ENCODE results near the gene STX19. TPM values are rescaled to one million over a fixed set of nuclear protein-coding genes. Genes with fewer than 3 reads are reported as not detected.

The STX19 gene
- total and polyA plus RNA-seq, 2 experiments from 2014 or later = not detected

DNA sequence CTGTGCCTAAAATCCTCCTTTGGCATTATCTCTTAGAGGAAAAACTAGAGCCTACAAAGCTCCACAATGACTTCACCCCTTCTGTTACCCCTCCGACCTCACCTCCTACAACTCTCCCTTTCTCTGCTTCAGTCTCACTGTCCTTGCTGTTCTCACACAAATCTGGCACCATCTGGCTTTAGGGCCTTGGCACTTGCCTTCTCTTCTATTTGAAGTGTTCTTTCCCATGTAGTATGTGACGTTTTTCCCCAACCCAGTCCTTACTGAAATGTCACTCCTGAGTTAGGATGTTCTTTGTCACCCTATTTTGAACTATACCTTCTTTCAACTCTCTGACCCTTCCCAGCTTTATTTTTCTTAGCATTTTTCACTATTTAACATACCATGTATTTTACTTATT is 8.7 kb downstream of the STX19 start:
- TF ChIP-seq EZH2phosphoT487 (IDR thresholded peaks at IDR 0.05; ENCODE audit: insufficient read depth, low read depth) (no peak), EZH2 (IDR thresholded peaks at IDR 0.05; ENCODE audit: insufficient read depth, poor library complexity, severe bottlenecking) (no peak)
- Histone ChIP-seq H3K4me1 (ENCODE audit: insufficient read depth) (no peaks in the 10 kb centered on the region), H3K27ac (no peak overlapping the region), H3K36me3 (ENCODE audit: low read depth) (no peaks in the 10 kb centered on the region), H3F3A (ENCODE audit: insufficient read depth) (no peaks in the 10 kb centered on the region), H2AFZ (no peak overlapping the region), H3K79me2 (ENCODE audit: insufficient read depth) (no peaks in the 10 kb centered on the region), H3K4me3 (no peak overlapping the region), H4K20me1 (ENCODE audit: insufficient read depth) (no peaks in the 10 kb centered on the region), H3K9me2 (ENCODE audit: insufficient read depth) (no peaks in the 10 kb centered on the region), H3K9me3 (ENCODE audit: low read depth) (no peaks in the 10 kb centered on the region), H3K27me3 (replicated peaks; ENCODE audit: insufficient read depth) (no peaks in the 10 kb centered on the region), H3K9ac (no peak overlapping the region), H3K4me2 (ENCODE audit: unreplicated experiment) (no peak overlapping the region)
- WGBS, 2 experiments (ENCODE audit: low coverage in 1 of 2, low lambda C conversion rate in 2 of 2, missing lambda C conversion rate in 2 of 2) = 70 to 85% methylated on average over 2 of the region's 2 CpGs
- DNase-seq = no peak
- in situ Hi-C loops (cut with MboI) = no loop called here

DNA sequence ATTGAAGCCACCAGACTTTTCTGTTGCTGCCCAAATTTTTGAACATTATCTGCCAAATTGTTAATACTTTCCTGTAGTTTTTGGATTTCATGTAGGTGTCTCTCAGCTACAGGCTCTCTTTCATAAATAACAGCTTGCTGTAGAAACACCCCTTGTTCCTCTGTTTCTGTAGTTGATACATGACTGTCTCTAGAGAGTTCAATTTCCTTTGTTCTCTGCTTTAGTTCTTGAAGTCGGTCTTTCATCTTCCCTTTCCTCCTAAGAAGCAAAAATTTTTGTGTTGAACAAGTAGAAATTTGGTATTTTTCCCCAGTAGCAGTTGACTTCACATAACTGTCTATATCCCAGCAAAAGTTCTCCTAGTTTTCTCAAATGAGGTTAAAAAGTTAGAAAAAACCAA is 13.4 kb downstream of the STX19 start:
- Histone ChIP-seq H3K9me2 (ENCODE audit: insufficient read depth) (no peaks in the 10 kb centered on the region), H3K27ac (no peak overlapping the region), H3K27me3 (replicated peaks; ENCODE audit: insufficient read depth) (no peaks in the 10 kb centered on the region), H4K20me1 (ENCODE audit: insufficient read depth) (no peaks in the 10 kb centered on the region), H2AFZ (no peak overlapping the region), H3K79me2 (ENCODE audit: insufficient read depth) (no peaks in the 10 kb centered on the region), H3K4me2 (ENCODE audit: unreplicated experiment) (no peak overlapping the region), H3K4me1 (ENCODE audit: insufficient read depth) (no peaks in the 10 kb centered on the region), H3K4me3 (no peak overlapping the region), H3K9me3 (ENCODE audit: low read depth) (no peaks in the 10 kb centered on the region), H3K36me3 (ENCODE audit: low read depth) (no peaks in the 10 kb centered on the region), H3K9ac (no peak overlapping the region), H3F3A (ENCODE audit: insufficient read depth) (no peaks in the 10 kb centered on the region)
- in situ Hi-C loops (cut with MboI) = no loop called here
- no peak for TF ChIP-seq EZH2 (IDR thresholded peaks at IDR 0.05; ENCODE audit: insufficient read depth, poor library complexity, severe bottlenecking)
- no peak for TF ChIP-seq EZH2phosphoT487 (IDR thresholded peaks at IDR 0.05; ENCODE audit: insufficient read depth, low read depth)
- 88 to 100% methylated on average over 1 of the region's 1 CpG for WGBS, 2 experiments (ENCODE audit: low coverage in 1 of 2, low lambda C conversion rate in 2 of 2, missing lambda C conversion rate in 2 of 2)
- DNase-seq = no peak

DNA sequence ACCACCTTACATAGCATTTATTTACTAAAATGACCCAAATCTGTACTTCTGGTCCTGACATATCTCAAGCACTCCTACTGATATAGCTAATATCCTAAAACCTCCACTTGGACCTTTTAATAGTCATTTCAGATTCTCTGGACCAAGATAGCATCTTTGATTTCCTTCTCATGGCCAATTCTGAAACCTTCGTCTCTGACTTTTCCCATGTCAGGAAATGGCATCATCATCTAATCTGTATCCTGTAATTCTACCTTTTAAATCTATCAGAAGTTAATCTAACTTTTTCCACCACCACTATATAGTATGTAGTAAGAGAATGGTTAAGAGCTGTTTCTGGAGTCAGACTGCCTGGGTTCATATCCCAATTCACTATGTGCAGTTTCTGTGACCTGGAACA is 16.2 kb downstream of the STX19 start:
- TF ChIP-seq EZH2 (IDR thresholded peaks at IDR 0.05; ENCODE audit: insufficient read depth, poor library complexity, severe bottlenecking) = no peak
- TF ChIP-seq EZH2phosphoT487 (IDR thresholded peaks at IDR 0.05; ENCODE audit: insufficient read depth, low read depth) = no peak
- H3F3A ChIP-seq (ENCODE audit: insufficient read depth) = no peaks in the 10 kb centered on the region
- no peak for DNase-seq
- no peaks in the 10 kb centered on the region for H3K9me3 ChIP-seq (ENCODE audit: low read depth)
- no peaks in the 10 kb centered on the region for H4K20me1 ChIP-seq (ENCODE audit: insufficient read depth)
- H2AFZ ChIP-seq = no peak overlapping the region
- H3K27ac ChIP-seq = no peak overlapping the region
- H3K36me3 ChIP-seq (ENCODE audit: low read depth) = no peaks in the 10 kb centered on the region
- H3K4me1 ChIP-seq (ENCODE audit: insufficient read depth) = no peaks in the 10 kb centered on the region
- H3K27me3 ChIP-seq (replicated peaks; ENCODE audit: insufficient read depth) = no peaks in the 10 kb centered on the region
- no peaks in the 10 kb centered on the region for H3K79me2 ChIP-seq (ENCODE audit: insufficient read depth)
- H3K9ac ChIP-seq = no peak overlapping the region
- no peak overlapping the region for H3K4me3 ChIP-seq
- in situ Hi-C loops (cut with MboI) = no loop called here
- H3K9me2 ChIP-seq (ENCODE audit: insufficient read depth) = no peaks in the 10 kb centered on the region
- WGBS, 2 experiments (ENCODE audit: low coverage in 1 of 2, low lambda C conversion rate in 2 of 2, missing lambda C conversion rate in 2 of 2) = 100% methylated on average over 1 of the region's 1 CpG
- H3K4me2 ChIP-seq (ENCODE audit: unreplicated experiment) = no peak overlapping the region

DNA sequence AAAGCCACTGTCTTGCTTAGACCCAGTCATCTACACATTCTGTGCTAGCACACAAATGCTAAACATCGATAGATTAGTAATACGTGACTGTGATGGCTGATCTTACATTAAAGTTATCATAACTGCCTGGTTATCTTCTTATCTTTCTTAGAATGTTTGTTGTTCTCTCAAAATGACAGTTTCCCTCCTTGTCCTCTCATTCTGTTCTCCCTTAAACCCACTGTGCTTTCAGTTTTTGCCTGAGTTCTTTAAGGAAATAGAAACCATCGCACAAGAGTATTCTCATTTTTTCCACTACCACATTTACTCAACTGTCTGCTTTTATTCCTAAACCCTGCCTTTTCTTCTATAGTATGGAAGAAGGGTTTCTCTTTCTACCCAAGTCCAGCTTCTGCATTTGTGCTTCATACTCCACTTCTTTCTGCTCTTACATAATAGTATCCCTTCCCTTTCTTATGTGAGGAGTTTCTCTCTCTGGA is 17.1 kb downstream of the STX19 start:
- 97 to 99% methylated on average over 3 of the region's 3 CpGs for WGBS, 2 experiments (ENCODE audit: low coverage in 1 of 2, low lambda C conversion rate in 2 of 2, missing lambda C conversion rate in 2 of 2)
- in situ Hi-C loops (cut with MboI) = no loop called here
- DNase-seq = no peak
- Histone ChIP-seq H2AFZ (no peak overlapping the region), H3K79me2 (ENCODE audit: insufficient read depth) (no peaks in the 10 kb centered on the region), H3K4me2 (ENCODE audit: unreplicated experiment) (no peak overlapping the region), H3K9me2 (ENCODE audit: insufficient read depth) (no peaks in the 10 kb centered on the region), H3F3A (ENCODE audit: insufficient read depth) (no peaks in the 10 kb centered on the region), H3K27ac (no peak overlapping the region), H3K9me3 (ENCODE audit: low read depth) (no peaks in the 10 kb centered on the region), H3K9ac (no peak overlapping the region), H3K4me1 (ENCODE audit: insufficient read depth) (no peaks in the 10 kb centered on the region), H3K36me3 (ENCODE audit: low read depth) (no peaks in the 10 kb centered on the region), H3K27me3 (replicated peaks; ENCODE audit: insufficient read depth) (no peaks in the 10 kb centered on the region), H4K20me1 (ENCODE audit: insufficient read depth) (no peaks in the 10 kb centered on the region), H3K4me3 (no peak overlapping the region)
- TF ChIP-seq EZH2phosphoT487 (IDR thresholded peaks at IDR 0.05; ENCODE audit: insufficient read depth, low read depth) (no peak), EZH2 (IDR thresholded peaks at IDR 0.05; ENCODE audit: insufficient read depth, poor library complexity, severe bottlenecking) (no peak)

DNA sequence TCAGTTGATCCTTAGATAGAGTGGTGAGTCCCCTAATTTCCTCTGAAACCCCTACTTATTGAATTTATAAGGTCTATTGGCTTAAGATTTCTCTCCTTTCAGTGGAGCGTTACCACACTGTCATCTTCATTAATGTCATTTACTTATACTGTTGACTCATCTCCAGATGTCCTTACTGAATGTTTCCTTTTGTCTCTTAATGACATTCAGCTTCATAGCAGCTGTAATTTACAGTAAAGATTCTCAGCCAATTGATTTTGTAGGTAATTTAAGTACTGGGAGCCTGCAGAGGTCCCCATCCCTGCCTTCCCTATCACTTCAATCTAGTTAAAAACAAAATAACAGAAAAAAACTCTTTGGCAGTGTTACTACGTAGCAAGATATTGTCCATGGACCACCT is 18.8 kb downstream of the STX19 start:
- Histone ChIP-seq H3K9me3 (ENCODE audit: low read depth) (no peaks in the 10 kb centered on the region), H2AFZ (no peak overlapping the region), H3K9ac (no peak overlapping the region), H3K36me3 (ENCODE audit: low read depth) (no peaks in the 10 kb centered on the region), H4K20me1 (ENCODE audit: insufficient read depth) (no peaks in the 10 kb centered on the region), H3K27me3 (replicated peaks; ENCODE audit: insufficient read depth) (no peaks in the 10 kb centered on the region), H3K4me1 (ENCODE audit: insufficient read depth) (no peaks in the 10 kb centered on the region), H3K9me2 (ENCODE audit: insufficient read depth) (no peaks in the 10 kb centered on the region), H3K79me2 (ENCODE audit: insufficient read depth) (no peaks in the 10 kb centered on the region), H3F3A (ENCODE audit: insufficient read depth) (no peaks in the 10 kb centered on the region), H3K4me3 (no peak overlapping the region), H3K4me2 (ENCODE audit: unreplicated experiment) (no peak overlapping the region), H3K27ac (no peak overlapping the region)
- DNase-seq = no peak
- 99 to 100% methylated on average over 2 of the region's 2 CpGs for WGBS, 2 experiments (ENCODE audit: low coverage in 1 of 2, low lambda C conversion rate in 2 of 2, missing lambda C conversion rate in 2 of 2)
- in situ Hi-C loops (cut with MboI) = no loop called here
- TF ChIP-seq EZH2 (IDR thresholded peaks at IDR 0.05; ENCODE audit: insufficient read depth, poor library complexity, severe bottlenecking) (no peak), EZH2phosphoT487 (IDR thresholded peaks at IDR 0.05; ENCODE audit: insufficient read depth, low read depth) (no peak)

Measured in GM23248 (cell line).